MV-4-11 (cell line): ENCODE results near the gene TLE2.
A peak's percentile ranks its signal among the peaks of the same experiment; 100 is the strongest.

Experiments used
- DNase-seq: peaks from one replicate; lab custom pipeline; 2025; lab: John Stamatoyannopoulos, UW

TLE2 gene

DNA sequence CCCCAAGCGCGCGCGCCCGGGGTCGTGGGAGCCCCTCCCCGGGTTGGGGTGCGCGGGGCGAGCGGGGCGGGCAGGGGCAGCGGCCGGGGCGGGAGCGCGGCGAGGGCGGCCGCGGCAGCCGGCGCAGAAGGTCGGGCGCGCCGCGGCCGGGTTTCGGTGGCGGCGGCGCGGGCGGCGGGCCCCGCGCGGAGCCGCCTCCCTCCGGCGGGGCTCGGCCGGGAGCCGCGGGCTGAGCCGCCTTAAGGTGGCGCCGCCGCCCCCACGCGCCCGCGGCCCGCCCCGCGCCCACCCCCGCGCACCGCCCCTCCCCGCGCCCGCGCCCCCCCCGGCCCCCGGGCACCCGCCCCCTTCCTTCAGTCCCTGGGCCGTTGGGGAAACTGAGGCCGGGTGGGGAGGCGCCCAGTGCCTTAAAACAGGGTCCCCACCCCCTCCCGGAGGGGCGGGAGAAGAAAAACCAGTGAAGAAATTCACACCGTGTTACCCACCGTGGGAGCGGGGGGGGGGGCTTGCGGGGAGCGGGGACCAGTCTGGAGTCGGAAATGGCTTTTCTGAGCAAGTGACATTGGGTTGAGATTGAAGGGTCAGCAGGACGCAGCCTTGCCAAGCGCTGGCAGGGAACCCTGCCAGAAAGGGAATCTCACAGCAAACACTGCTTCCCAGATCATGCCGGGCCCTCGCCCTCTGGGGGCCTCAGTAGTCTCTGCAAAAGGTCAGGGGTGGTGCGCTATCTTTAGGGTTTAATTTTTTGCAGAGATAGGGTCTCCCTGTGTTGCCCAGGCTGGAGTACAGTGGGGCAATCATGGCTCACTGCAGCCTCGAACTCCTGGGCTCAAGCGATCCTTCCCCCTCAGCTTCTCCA lies at the start of gene TLE2:
Gene TLE2, minus strand, starts transcription at position 216 of the 859 bp plus-strand sequence. CDS start 376 bp downstream, outside the sequence.
- DNase-seq: no peak

DNA sequence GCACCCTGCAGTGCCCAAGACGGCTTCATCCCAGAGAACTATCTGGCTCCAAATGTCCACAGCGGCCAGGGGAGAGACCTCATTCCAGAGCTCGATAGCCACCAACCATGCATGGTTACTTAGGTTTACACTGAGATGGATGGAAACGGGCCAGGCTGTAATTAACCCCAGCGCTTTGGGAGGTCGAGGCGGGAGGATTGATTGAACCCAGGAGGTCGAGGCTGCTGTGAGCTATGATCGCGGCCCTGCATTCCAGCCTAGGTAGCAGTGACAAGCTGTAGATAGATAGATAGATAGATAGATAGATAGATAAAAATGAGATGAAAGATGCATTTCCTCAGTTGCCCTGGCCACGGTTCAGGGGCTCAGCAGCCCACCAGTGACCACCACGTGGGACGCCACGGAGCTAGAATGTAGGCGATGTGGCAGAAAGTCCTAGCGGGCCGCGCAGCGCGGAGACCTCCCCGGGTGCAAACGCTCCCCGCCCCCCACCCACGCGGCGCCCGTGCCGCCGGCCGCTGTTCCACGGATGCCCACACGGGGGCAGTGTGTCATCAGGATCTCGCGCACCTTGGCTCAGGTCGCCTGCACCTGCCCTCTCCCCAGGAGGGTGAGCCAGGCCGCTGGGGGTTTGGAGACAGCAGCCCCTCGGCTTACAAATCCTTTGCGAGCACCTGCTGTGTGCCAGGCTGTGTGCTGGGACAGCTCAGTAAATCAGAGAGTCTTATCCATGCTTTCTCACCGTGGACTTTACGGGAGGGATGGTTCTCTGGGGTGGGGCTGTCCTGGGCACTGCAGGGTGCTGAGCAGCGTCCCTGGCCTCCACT lies 46.7 kb upstream of the TLE2 start:
- no peak for DNase-seq

DNA sequence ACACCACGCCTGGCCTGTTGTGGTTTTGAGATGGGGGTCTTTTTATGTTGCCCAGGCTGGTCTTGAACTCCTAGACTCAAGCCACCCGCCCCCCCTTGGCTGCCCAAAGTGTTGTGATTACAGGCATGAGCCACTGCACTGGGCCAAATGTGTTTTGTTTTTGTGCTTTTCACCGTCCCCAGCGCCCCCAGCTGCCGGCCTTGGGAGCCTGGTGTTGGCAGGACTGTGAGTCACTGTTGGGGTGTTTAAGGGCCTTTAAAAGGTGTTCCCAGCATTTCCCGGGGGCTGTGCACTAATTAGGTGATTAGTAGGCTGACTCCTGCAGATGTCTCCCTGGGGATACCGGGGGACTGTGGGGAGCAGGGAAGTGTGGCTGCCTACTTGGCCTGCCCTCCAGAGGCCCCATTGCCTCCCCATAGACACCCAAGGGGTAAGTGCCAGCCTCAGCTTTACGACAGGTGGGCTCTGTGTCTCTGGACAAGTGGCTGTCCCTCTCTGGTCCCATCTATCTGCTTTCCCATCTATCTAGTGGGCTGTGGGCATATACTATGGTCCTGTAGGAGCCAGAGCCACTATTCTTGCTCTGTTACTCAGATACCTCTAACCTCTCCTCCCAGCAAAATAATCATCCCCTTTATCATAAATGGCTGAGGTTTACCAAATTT lies 45.0 kb upstream of the TLE2 start:
- DNase-seq: no peak

DNA sequence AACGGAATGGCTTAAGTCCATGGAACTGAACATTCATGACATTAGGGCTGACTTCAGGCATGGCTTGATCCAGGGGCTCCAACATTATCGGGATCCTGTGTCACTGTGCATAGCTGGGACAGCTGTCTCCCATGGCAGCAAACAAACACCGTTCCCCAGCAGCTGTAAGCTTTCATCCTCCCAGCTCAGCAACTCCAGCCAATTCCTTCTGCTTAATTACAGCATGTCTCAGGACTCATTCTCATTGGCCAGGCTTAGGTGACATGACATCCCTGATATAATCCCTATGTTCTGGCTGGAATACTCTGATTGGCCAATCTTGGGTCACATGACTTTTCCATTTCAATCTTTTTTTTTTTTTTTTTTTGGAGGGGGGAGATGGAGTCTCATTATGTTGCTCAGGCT lies 44.1 kb upstream of the TLE2 start:
- peak; percentile 59 for DNase-seq

DNA sequence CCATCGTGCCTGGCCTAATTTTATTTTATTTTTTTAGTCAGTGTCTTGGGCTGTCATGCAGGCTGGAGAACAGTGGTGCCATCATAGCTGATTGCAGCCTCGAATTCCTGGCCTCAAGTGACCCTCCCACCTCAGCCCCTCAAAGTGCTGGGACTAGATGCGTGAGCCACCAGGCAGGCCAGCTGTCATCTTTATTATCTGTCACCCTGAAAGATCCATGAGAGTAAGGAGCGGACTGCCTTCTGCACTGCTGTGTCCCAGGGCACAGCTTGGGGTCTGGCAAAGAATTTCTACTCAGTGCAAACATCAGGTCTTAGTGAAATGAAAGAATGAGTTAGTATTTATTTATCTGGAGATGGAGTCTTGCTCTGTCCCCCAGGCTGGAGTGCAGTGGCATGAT lies 42.7 kb upstream of the TLE2 start:
- DNase-seq: no peak

DNA sequence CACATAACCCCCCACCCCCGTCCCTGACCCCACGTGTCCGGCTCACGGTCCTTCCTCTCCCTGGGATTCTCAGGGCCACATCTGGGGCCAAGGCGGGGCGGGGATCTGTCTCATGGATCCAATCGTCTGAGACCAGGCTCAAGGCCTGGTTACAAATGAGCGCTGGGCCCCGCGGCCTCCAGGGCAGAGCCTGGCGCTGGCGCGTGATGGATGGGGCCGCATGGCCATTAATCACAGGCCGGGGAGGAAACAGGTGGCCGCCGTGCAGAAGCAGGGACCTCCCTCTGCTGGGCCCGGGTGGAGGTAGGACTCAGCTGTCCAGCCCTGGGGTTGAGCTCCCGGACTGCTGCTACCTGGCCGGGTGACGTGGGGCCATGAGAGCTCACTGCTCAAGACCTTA lies 39.0 kb upstream of the TLE2 start:
- DNase-seq: no peak

DNA sequence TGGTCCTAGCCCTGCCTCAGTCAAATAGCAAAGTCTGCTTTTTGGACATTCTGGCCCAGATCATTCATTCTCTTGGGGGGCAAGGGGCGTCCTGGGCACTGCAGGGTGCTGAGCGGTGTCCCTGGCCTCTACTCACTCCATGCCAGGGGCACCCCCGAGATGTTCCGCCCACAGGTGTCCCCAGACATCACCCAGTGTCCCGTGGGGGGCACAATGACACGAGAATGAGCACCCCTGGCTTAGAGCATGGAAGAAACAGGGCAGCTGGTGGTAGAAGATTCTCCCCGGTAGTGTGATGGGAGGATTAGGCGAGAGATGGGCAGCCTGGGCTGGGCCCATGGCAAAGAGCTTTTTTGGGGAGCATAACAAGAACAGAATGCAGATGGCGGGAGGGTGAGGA lies 38.5 kb upstream of the TLE2 start:
- DNase-seq: no peak

DNA sequence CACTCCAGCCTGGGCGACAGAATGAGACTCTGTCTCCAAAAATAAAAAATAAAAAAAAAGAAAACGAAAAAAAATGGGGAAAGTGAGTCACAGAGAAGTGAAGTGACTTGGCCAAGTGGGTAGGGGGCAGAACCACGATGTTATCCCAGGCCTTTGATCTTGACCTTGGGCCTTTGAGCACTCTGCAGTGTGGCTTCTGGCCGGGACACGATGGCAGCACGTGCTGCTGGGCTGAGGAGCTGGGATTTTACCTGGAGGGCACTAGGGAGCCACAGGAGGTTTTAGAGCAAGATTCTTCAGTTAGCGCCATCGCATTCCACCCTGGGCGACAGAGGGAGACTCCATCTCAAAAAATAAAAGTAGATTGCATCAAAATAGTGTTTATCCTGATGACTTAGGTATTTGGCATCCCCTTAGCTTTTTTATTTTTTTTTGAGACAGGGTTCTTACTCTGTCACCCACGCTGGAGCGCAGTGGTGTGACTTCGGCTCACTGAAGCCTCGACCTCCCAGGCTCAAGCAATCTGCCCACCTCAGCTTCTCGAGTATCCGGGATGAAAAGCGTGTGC lies 37.5 kb upstream of the TLE2 start:
- DNase-seq: no peak

DNA sequence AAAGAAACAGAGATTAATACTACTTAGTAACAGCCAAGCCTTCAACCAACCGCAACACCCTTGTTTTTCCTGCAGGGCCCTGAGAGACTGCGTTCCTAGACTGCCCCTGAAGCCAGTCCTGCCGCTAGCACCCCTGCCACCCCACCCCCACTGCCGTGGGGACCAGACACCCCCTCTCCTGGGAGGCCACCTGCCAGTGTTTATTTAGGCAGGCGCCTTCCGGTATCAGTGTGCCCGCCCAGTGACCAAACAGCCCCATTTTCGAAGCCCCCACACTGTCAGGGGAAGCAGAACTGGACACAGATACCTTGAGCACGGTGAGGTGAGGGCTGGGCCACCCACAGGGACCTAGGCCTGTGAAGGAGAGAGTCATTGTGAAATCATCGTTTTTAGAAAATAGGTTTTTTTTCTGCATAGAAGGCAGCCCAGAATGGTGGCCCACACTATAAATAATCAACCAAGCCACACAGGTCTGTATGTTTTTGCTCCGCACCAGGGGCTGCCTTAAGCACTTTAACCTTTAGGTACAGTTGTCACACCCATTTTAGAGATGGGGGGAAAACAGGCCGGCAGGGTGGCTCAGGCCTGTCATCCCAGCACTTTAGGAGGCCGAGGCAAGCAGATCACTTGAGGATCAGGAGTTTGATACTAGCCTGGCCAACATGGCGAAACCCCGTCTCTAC lies 36.7 kb upstream of the TLE2 start:
- no peak for DNase-seq

DNA sequence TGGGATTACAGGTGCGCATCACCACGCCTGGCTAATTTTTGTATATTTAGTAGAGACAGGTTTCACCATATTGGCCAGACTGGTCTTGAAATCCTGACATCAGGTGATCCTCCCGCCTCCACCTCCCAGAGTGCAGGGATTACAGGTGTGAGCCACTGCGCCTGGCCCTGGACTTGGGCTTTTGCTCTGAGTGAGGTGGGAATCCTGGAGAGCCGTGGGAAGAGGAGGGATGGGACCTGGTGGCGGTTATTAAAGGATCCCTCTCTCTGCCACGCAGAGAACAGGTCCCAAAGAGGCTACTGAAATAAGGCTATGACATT lies 34.9 kb upstream of the TLE2 start:
- DNase-seq: no peak

DNA sequence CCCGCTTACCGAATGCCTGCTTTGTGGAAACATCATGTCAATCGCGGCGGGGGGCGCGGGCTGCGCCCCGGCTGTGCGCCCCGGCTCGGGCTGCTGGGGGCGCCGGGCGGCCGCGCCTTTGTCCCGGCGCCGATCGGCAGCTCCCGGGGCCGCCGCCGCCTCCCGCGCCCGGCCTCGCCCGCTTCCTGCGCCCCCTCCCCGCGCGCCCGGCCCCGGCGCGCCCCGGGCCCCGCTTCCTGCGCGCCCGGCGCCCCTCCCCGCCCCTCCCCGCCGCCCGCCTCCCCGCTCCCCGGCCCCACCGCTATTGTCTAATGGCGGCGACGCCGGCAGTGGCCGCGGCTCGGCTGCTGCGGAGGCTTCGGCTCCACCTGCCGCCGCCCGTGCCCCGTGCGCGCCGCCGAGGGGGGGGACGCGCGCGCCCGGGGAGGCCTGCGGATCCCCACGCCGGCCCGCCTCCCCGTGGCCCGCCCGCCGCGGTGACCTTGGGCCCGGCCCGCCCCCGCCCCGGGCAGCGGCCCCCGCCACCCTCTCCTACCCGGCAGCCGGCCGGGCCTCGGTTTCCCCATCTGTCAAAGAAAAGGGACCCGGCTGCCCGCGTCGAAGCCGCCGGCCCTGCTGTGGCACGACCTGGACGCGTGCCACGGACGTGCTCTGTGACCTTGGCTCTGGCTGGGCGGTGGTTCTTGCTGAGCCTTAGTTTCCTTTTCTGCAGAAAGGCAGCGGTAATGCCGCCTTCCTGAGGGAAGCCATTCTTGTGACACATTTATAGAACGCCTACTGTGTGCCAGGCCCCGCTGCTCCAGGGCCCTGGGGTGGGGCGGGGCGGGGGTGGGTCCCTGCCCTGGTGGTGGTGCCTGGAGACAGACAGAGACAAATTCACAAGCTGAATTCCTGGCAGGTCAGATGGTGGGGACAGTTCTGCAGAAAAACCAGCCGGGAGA lies 33.4 kb upstream of the TLE2 start, which contains the start of gene TLE5:
Gene TLE5, minus strand, starts transcription at position 331 of the 941 bp plus-strand sequence. Its CDS starts 295 bp downstream, at position 36.
- no peak for DNase-seq

DNA sequence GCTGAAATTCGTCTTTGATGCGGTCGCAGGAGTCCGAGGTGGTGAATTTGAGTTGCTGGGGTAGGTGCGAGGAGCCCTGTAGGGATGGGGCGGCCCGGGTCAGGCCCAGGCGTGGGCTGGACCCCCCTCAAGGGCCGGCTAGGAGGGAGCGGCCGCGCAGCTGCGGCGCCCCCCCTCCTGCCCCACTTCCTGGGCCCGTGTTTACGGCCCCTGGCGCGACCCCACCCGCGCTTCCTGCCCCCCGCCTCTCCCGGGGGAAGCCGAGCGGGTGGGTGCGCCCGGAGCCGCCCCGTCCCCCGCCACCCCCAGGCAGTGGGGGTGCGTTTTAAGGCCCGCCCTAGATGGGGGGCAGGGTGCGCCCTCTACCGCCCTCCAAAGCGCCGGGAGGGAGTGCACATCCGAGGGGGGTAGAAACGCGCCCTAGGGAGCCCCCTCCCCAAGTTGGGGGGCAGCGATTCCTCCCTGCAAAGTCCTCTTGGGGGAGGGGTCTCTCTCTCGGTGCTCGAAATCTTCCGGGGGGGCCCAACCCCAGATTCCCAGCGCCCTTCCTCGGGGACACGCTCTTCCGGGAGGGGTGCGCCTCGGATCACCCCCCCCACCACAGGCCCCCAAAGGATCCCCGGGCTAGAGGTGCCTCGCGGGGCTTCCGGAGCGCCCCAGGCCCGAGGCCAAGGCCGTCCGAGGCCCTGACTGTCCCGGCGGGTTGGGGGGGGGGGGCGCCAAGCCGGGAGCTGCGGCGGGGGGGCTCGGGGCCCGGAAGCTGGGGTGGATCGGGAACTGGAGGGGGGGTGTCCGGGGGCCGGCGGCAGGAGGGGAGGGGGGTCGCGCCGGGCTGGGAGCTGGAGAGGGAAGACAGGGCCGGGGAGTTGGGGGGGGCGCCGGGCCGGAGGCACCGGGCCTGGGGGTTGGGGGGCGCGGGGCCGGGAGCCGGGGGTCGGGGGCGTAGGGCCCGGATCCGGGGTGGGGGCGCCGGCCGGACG lies 32.4 kb upstream of the TLE2 start:
- no peak for DNase-seq

DNA sequence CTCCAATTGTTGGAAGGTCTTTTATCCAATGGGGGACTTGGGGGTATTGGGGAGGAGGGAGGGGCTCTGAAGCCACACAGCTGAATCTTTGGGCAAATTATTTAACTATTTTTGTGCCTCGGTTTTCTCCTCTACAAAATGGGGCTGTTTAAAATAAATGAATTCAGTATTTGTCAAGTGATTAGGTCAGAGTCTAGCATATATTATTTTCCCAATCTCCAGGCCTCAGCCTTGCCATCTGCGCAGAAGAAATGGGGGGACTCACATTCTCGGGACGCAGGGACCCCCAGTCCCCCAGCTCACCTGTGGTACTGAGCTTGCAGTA lies 31.7 kb upstream of the TLE2 start:
- no peak for DNase-seq

DNA sequence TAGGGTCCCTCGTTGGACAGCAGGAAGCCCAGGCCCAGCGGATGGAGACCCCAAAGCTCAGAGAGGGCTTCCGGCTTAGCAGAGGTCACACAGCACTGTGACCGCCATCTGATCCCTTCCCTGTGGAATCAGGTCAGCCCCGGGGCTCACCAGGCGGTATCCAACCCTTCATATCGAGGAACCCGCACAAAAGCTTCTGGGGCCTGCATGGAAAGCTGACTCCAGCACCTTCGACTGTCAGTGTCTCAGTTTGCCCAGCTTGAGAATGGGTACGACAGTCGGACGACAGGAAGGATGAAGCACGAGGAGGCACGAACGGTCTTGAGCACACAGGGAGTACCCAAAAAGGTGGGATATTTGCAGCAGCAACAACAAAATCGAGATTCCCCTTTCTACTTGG lies 30.6 kb upstream of the TLE2 start:
- no peak for DNase-seq

DNA sequence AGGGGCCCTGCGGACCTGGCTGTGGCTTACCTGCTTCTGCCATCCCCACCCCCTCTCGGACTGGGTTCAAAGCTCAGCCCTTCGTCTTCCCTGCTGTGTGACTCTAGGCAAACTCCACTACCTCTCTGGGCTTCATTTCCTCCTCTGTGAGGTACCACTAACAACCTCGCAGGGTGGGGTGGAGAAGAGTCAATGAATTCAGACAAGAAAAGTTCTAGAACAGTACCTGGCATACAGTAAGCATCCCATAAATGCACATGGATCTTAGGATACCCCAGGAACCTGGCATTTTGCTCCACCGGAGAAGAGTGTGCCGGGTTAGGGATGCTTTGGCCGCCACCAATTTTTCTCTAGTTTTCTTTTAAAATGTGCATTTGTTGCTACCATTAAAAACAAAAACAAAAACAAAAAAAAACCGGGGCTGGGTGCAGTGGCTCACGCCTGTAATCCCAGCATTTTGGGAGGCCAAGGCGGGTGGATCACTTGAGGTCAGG lies 29.8 kb upstream of the TLE2 start:
- no peak for DNase-seq

DNA sequence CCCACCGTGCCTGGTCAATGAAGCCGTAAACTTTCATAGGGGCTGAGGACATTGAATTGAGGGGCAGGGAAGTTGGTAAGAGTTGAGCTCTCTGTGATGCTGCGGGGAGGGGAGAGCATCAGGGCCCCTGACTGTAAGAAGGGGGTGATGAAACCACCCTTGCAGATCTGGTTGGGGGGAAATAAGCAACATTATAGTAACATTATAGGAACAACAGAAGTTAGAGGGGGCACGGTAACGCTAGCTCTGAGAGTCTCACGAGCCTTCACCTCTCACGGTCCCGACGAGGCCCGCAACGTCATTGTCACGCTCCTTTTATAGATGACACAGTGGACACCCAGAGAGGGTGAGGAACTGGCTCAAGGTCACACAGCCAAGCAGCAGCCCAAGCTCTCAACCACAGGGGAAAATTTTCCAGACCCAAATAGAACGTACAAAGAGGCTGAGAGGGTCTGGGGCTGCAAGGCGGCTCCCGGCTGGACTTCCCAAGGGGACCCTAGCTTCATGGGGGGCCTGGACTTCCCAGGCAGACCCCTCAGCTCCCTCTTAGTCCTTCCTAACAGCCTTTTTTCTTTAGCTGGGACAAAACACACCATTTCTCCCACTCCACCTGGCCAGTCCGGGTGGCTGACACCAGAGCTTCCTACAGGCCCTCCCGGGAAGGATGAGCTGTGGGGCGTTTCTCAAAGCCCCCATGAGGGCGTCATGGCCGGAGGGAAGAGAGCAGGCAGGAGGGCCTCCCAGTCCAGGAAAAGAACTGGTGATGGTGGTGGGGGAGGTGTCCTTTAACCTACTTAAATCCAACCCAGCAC lies 29.1 kb upstream of the TLE2 start:
- no peak for DNase-seq

DNA sequence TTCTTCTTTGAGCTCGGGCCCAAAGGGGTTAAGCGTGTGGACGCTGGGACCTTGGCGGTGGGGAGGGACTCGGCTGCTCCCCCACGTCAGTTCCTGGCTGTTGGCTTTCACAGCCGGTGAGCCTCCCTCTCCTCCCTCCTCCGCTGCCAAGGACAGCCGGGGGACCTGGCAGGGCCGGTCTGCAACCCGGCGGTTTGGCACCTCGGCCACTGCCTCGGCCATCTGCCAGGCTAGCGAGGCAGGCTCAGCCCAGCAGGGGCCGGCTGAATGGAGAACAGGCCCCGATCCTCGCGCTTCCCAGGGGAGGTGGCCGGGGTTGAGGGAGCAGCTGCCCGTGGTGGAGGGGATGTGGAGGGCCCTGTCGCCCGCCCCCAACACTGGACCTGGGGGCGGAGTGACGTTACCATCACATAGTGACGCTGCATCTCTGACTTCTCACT lies 28.2 kb upstream of the TLE2 start:
- DNase-seq: no peak

DNA sequence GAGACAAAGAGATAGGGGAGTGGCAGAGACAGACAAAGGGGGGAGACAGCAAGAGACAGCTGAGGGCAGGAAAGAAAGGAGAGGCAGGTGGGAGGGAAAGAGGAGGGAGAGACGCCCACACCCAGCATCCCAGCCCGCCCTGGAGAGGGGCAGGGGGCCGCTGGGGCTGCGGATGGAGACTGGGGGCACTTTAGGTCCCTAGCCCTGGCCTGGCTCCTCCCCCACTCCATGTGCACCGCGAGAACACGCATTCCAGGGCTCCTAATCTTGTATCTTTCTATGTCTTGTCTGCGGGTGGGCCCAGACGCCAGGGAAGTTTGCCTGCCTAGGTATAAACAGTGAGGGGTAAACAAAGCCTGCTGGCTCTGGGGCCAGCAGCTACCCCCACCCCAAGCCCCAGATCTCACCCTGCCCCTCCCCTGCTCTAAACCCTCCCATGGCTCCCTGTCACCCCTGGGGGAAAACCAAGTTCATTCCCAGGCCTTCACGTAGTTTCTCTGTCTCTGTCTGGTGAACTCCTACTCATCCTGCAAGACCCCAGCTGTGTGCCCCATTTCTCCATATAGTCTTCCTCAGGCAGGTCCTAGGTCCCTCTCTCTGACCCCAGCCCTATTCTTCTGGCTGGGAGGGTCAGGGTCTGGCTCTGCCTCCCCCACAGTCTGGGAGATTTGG lies 27.5 kb upstream of the TLE2 start:
- DNase-seq: no peak
